PC-9 (cell line): Measurements from ENCODE around the gene IP6K1.

Experiments
- CTCF ChIP-seq: fragments of 200-600 bp; sonication (generic); conservative IDR thresholded peaks from 2 replicates; pipeline ENCODE4 v1.6.1; 2017; ENCODE audit warnings: mixed run types, antibody characterized with exemption, mild to moderate bottlenecking, moderate library complexity
- EZH2 ChIP-seq: fragments of 200-600 bp; sonication (generic); IDR thresholded peaks from 2 replicates; pipeline ENCODE4 v1.8.0; 2017; ENCODE audit warnings: antibody characterized with exemption, low read depth

- TF ChIP-seq EZH2, result no peak
- TF ChIP-seq CTCF, result no peak
These were observed 74.2 kb downstream of the IP6K1 start for GRCh38 chr3:49712166-49712565.
